Nephron progenitor cell (in vitro differentiated cells): ENCODE results near the gene MYOZ2.

Source experiments
- DNase-seq: peaks from one replicate; pipeline ENCODE4 v3.0.0; 2021
- H3K27ac Mint-ChIP-seq: 2 replicates; pipeline ENCODE4 v1.8.0; 2021; ENCODE audit warnings: mild to moderate bottlenecking, moderate library complexity, mixed read lengths
- H3K27me3 Mint-ChIP-seq: 2 replicates; pipeline ENCODE4 v1.8.0; 2021; ENCODE audit warnings: mild to moderate bottlenecking, low read depth, mixed read lengths; ENCODE audit not compliant: poor library complexity
- H3K36me3 Mint-ChIP-seq: 2 replicates; pipeline ENCODE4 v1.8.0; 2021; ENCODE audit warnings: low read depth, mixed read lengths
- H3K4me1 Mint-ChIP-seq: 2 replicates; pipeline ENCODE4 v1.8.0; 2021; ENCODE audit warnings: mixed read lengths
- H3K4me3 Mint-ChIP-seq: 2 replicates; pipeline ENCODE4 v1.8.0; 2021; ENCODE audit warnings: mild to moderate bottlenecking, moderate library complexity, mixed read lengths
- H3K9me3 Mint-ChIP-seq: 2 replicates; pipeline ENCODE4 v1.8.0; 2021; ENCODE audit warnings: mild to moderate bottlenecking, moderate library complexity, mixed read lengths
- CTCF ChIP-seq: fragments of 200-600 bp; sonication (generic); IDR thresholded peaks from 2 replicates; pipeline ENCODE4 v1.5.0; 2021; ENCODE audit warnings: antibody characterized with exemption

Gene MYOZ2

GRCh38 chr4:119205690-119206089 lies 70.1 kb downstream of the MYOZ2 start:
- Mint-ChIP-seq H3K27me3 (peaks cover 6% of the 10 kb centered on the region), H3K9me3 (peaks cover 19% of the 10 kb centered on the region), H3K27ac (no peak overlapping the region), H3K4me1 (peaks cover 2% of the 10 kb centered on the region), H3K4me3 (no peak overlapping the region), H3K36me3 (no peaks in the 10 kb centered on the region)
- DNase-seq: no peak
- TF ChIP-seq CTCF: no peak

GRCh38 chr4:119206178-119206577 lies 70.5 kb downstream of the MYOZ2 start:
- no peak for DNase-seq
- peaks cover 14% of the 10 kb centered on the region for H3K9me3 Mint-ChIP-seq
- no peaks in the 10 kb centered on the region for H3K36me3 Mint-ChIP-seq
- no peak overlapping the region for H3K4me3 Mint-ChIP-seq
- H3K27ac Mint-ChIP-seq: no peak overlapping the region
- H3K27me3 Mint-ChIP-seq: peaks cover 8% of the 10 kb centered on the region
- TF ChIP-seq CTCF: no peak
- H3K4me1 Mint-ChIP-seq: peaks cover 7% of the 10 kb centered on the region

GRCh38 chr4:119207051-119207450 lies 71.4 kb downstream of the MYOZ2 start:
- no peak for DNase-seq
- no peak for TF ChIP-seq CTCF
- H3K27ac Mint-ChIP-seq: no peak overlapping the region
- H3K27me3 Mint-ChIP-seq: peaks cover 8% of the 10 kb centered on the region
- peaks cover 10% of the 10 kb centered on the region for H3K4me1 Mint-ChIP-seq
- H3K9me3 Mint-ChIP-seq: peaks cover 7% of the 10 kb centered on the region
- H3K36me3 Mint-ChIP-seq: no peaks in the 10 kb centered on the region
- H3K4me3 Mint-ChIP-seq: no peak overlapping the region

- no peaks in the 10 kb centered on the region for H3K36me3 Mint-ChIP-seq
- H3K4me1 Mint-ChIP-seq: peaks cover 21% of the 10 kb centered on the region
- DNase-seq: no peak
- no peak overlapping the region for H3K4me3 Mint-ChIP-seq
- no peaks in the 10 kb centered on the region for H3K9me3 Mint-ChIP-seq
- H3K27ac Mint-ChIP-seq: no peak overlapping the region
- no peak for TF ChIP-seq CTCF
- peaks cover 9% of the 10 kb centered on the region for H3K27me3 Mint-ChIP-seq
Measured at GRCh38 chr4:119209077-119209476, 73.4 kb downstream of the MYOZ2 start.

- TF ChIP-seq CTCF: no peak
- no peak overlapping the region for H3K27ac Mint-ChIP-seq
Measured at GRCh38 chr4:119209586-119209985, 74.0 kb downstream of the MYOZ2 start.

GRCh38 chr4:119210775-119211174 lies 75.1 kb downstream of the MYOZ2 start:
- peak overlapping the region; percentile 98 for H3K4me3 Mint-ChIP-seq
- H3K4me1 Mint-ChIP-seq: peaks cover 30% of the 10 kb centered on the region
- no peak for DNase-seq
- no peak for TF ChIP-seq CTCF
- H3K9me3 Mint-ChIP-seq: no peaks in the 10 kb centered on the region
- no peak overlapping the region for H3K27ac Mint-ChIP-seq
- H3K36me3 Mint-ChIP-seq: no peaks in the 10 kb centered on the region
- H3K27me3 Mint-ChIP-seq: peaks cover 9% of the 10 kb centered on the region

More at GRCh38 chr4:119209586-119209985, 74.0 kb downstream of the MYOZ2 start:
- DNase-seq: no peak
- Mint-ChIP-seq H3K4me3 (no peak overlapping the region), H3K4me1 (peaks cover 26% of the 10 kb centered on the region), H3K36me3 (no peaks in the 10 kb centered on the region), H3K27me3 (peaks cover 9% of the 10 kb centered on the region), H3K9me3 (no peaks in the 10 kb centered on the region)
